ENCODE measurements around the gene OLIG1.

- no peak for TF ChIP-seq POLR2A (IDR thresholded peaks at IDR 0.05; ENCODE audit: low read length)
- TF ChIP-seq GATA1 (IDR thresholded peaks at IDR 0.05; ENCODE audit: low read depth, low read length) = no peak
These were observed 32.4 kb upstream of the OLIG1 start for GRCh38 chr21:33037501-33037900.
